OCI-LY7 (cell line): Measurements from ENCODE around the gene DPM2. TPM values are rescaled to one million over a fixed set of nuclear protein-coding genes. Genes with fewer than 3 reads are reported as not detected.

Experiments used
- BruUV-seq: library from RNA; stranded (reverse); fragments of 400-500 nt; replicated peaks from 2 replicates; lab custom pipeline; 2021; lab: Mats Ljungman, UMichigan
- CTCF ChIA-PET: fragments of 300-600 bp; sonication (Branson Sonifier 250); formaldehyde crosslinking; loops from one replicate; lab custom pipeline; 2022; ENCODE audit warnings: antibody characterized with exemption; ENCODE audit not compliant: unreplicated experiment; lab: Charles Lee
- POLR2A ChIA-PET: fragments of 300-600 bp; sonication (Branson Sonifier 250); formaldehyde crosslinking; loops from one replicate; lab custom pipeline; 2022; ENCODE audit warnings: antibody characterized with exemption; lab: Charles Lee
- DNase-seq: peaks from one replicate; pipeline ENCODE4 v3.0.0-alpha.2; 2015; ENCODE audit warnings: low spot score
- H2AFZ ChIP-seq: fragments of 200-600 bp; sonication (generic), shearing (Covaris generic); 2 replicates; pipeline ENCODE4 v1.6.1; 2014; ENCODE audit warnings: mild to moderate bottlenecking, antibody characterized with exemption, low read length, moderate library complexity
- H3K27ac ChIP-seq: fragments of 200-600 bp; sonication (generic); 2 replicates; pipeline ENCODE4 v1.5.1; 2014; ENCODE audit warnings: mixed run types, low read depth, mild to moderate bottlenecking, moderate library complexity, low read length, inconsistent platforms; ENCODE audit not compliant: poor library complexity, severe bottlenecking
- H3K36me3 ChIP-seq: fragments of 200-600 bp; sonication (generic); 2 replicates; pipeline ENCODE4 v1.6.1; 2014; ENCODE audit warnings: mild to moderate bottlenecking, antibody characterized with exemption, low read length, moderate library complexity, mixed read lengths; ENCODE audit not compliant: insufficient read depth
- H3K4me1 ChIP-seq: fragments of 200-600 bp; sonication (generic); 2 replicates; pipeline ENCODE4 v1.5.1; 2014; ENCODE audit warnings: mild to moderate bottlenecking, low read length; ENCODE audit not compliant: insufficient read depth, poor library complexity, severe bottlenecking
- H3K4me2 ChIP-seq: fragments of 200-600 bp; sonication (generic); 2 replicates; pipeline ENCODE4 v1.6.1; 2014; ENCODE audit warnings: mild to moderate bottlenecking, low read length
- H3K4me3 ChIP-seq: fragments of 200-600 bp; sonication (generic); 2 replicates; pipeline ENCODE4 v1.5.1; 2014; ENCODE audit warnings: mild to moderate bottlenecking, low read depth, low read length; ENCODE audit not compliant: poor library complexity, severe bottlenecking
- H3K79me2 ChIP-seq: fragments of 200-600 bp; sonication (generic); 2 replicates; pipeline ENCODE4 v1.6.1; 2016; ENCODE audit warnings: low read depth, mild to moderate bottlenecking, low read length, moderate library complexity, mixed read lengths; ENCODE audit not compliant: insufficient read depth
- H3K9me2 ChIP-seq: fragments of 200-600 bp; sonication (generic); 2 replicates; pipeline ENCODE4 v1.6.1; 2016; ENCODE audit warnings: mild to moderate bottlenecking, low read length, mixed read lengths; ENCODE audit not compliant: insufficient read depth
- H3K9me3 ChIP-seq: fragments of 200-600 bp; sonication (generic); 2 replicates; pipeline ENCODE4 v1.6.1; 2014; ENCODE audit warnings: mild to moderate bottlenecking, mixed run types, low read length, mixed read lengths
- H4K20me1 ChIP-seq: fragments of 200-600 bp; sonication (generic); 2 replicates; pipeline ENCODE4 v1.6.1; 2014; ENCODE audit warnings: mild to moderate bottlenecking, antibody characterized with exemption, low read length, moderate library complexity, mixed read lengths; ENCODE audit not compliant: insufficient read depth
- CTCF ChIP-seq: fragments of 200-600 bp; sonication (generic); conservative IDR thresholded peaks from 2 replicates; pipeline ENCODE4 v1.5.1; 2014; ENCODE audit warnings: mild to moderate bottlenecking, antibody characterized with exemption, low read length, moderate library complexity, mixed read lengths
- EZH2phosphoT487 ChIP-seq: fragments of 200-600 bp; sonication (generic); IDR thresholded peaks from 2 replicates; pipeline ENCODE4 v1.6.1; 2018; ENCODE audit warnings: low read depth, borderline replicate concordance, mild to moderate bottlenecking, mixed run types, antibody characterized with exemption, low read length, moderate library complexity, mixed read lengths
- intact Hi-C: fragments of 100-400 bp; cut with micrococcal nuclease; formaldehyde crosslinking; loops from one replicate; pipeline ENCODE4 v1.10.0; 2022; ENCODE audit not compliant: unreplicated experiment
- total RNA-seq, 2 experiments: library from RNA; depleted of rRNA in 1 of 2; stranded (reverse); fragments of >200 nt in 1 of 2; shearing (Covaris generic) in 1 of 2; gene quantifications; 2 replicates each; pipeline ENCODE4 v1.2.3, GENCODE V29; 2014 to 2022

Gene DPM2
- total RNA-seq, 2 experiments from 2014 or later: 49.7 to 50.7 TPM

- Histone ChIP-seq H3K4me3 (peak overlapping the region; percentile 80), H3K27ac (peak overlapping the region; percentile 65), H4K20me1 (peaks cover 33% of the 10 kb centered on the region; the same call in 1 of the 2 replicates), H3K9me3 (no peaks in the 10 kb centered on the region), H3K36me3 (peaks cover 56% of the 10 kb centered on the region), H2AFZ (no peak overlapping the region), H3K4me1 (peaks cover 68% of the 10 kb centered on the region), H3K4me2 (peak overlapping the region; percentile 84), H3K79me2 (peaks cover 90% of the 10 kb centered on the region), H3K9me2 (no peaks in the 10 kb centered on the region)
- TF ChIP-seq EZH2phosphoT487 (no peak), CTCF (no peak; the same call in 1 of the 2 replicates)
- CTCF ChIA-PET: interaction anchor here (1.1 kb wide), 1 partner anchor 22 kb away, joined by 5 read pairs; no protein-coding TSS in a partner anchor
- no TSS peak for BruUV-seq
- DNase-seq: no peak
- intact Hi-C loops: no loop called here
- POLR2A ChIA-PET: interaction anchor here (0.6 to 1.4 kb wide), 6 partner anchors 8 to 128 kb away, joined by 3 to 5 read pairs (median 4); no protein-coding TSS in a partner anchor
Measured at GRCh38 chr9:127977009-127977883, 39.6 kb upstream of the DPM2 start.

GRCh38 chr9:127976498-127976897 lies 38.8 kb upstream of the DPM2 start:
- POLR2A ChIA-PET: interaction anchor here (0.9 to 1.4 kb wide), 4 partner anchors 9 to 58 kb away, joined by 3 to 7 read pairs (median 4); no protein-coding TSS in a partner anchor
- no peak for DNase-seq

More at GRCh38 chr9:127976498-127976897, 38.8 kb upstream of the DPM2 start:
- H2AFZ ChIP-seq: no peak overlapping the region
- peaks cover 68% of the 10 kb centered on the region for H3K4me1 ChIP-seq
- H3K79me2 ChIP-seq: peaks cover 91% of the 10 kb centered on the region
- H3K36me3 ChIP-seq: peaks cover 56% of the 10 kb centered on the region
- TF ChIP-seq EZH2phosphoT487 (no peak), CTCF (no peak)
- CTCF ChIA-PET: no interaction called here
- H3K9me2 ChIP-seq: no peaks in the 10 kb centered on the region
- H3K9me3 ChIP-seq: no peaks in the 10 kb centered on the region
- intact Hi-C loops: no loop called here
- peak overlapping the region; percentile 65 for H3K27ac ChIP-seq
- peaks cover 39% of the 10 kb centered on the region; the same call in 1 of the 2 replicates for H4K20me1 ChIP-seq
- peak overlapping the region; percentile 84 for H3K4me2 ChIP-seq
- peak overlapping the region; percentile 80 for H3K4me3 ChIP-seq
- no TSS peak for BruUV-seq
